Inflammatory macrophage treated with lipopolysaccharide for 4 hours (primary cell): ENCODE data around the gene HDAC11.

Experiments used
- DNase-seq: peaks from one replicate; pipeline ENCODE4 v3.0.0-alpha.2; 2020

Gene HDAC11

DNA sequence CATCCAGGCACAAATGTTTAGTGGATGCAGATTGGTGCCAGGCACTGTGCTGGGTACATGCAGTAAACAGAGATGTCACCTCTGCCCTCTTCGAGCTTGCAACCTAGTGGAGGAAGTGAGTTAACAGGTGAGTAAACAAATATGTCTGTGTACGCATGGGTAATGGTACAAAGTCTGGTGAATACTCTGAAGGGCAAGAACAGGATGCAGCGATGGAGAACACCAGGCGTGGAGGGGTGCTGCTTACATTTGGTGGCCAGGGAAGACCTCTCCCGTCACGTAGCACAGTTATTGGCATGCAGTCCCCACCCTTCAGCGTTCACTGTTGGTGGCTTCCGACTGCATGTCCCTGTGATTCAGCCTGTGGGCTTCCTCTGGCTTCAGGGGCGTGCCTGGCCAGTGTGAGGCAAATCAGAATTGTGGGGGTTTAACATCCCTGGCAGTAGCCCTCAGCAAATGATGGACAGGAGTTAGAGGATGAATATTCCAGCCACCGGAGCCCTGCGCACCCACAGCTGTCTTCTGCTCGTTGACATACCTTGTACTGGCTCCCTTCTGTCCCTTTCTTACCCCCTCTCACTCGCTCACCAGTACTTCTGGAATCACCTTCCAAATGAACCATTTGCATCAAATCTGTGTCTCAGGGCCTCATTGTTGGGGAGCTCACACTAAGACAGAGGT lies 9.1 kb upstream of the HDAC11 start:
- no peak for DNase-seq

DNA sequence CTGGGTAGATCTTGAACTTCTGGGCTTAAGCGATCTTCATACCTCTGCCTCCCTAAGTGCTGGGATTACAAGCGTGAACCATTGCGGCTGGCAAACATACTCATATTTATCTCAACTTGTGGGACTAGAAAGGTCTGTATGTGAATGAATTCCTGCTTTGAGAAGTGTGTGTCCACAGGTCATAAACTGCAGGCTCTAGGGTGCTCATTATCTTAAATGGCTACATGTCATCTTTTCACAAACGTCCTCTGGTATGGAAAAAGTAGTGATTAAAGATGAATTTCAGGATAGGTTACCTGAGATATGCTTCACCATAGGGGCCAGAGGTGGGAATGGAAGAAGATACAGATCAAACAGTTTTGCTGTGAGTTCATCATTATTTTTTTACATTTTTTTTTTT lies 7.8 kb upstream of the HDAC11 start:
- no peak for DNase-seq

DNA sequence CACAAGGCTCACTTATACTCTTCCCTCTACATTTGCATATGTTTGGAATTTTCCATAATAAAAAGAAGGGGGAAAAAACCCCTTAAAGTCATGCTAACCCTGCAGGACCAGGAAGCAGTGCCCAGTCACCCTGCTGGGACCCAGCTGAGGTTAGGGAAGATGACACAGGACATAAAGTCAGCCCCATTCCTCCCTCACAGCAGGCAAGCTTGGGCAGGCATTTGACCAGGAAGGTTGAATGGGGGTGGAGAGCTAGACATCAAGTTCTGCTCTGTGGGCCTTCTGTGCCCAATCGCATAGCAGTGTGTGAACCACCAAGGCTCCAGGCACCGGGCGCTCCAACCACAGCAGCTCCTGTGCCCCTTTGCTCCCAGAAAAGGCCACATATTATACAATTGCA lies 7.1 kb upstream of the HDAC11 start:
- no peak for DNase-seq

DNA sequence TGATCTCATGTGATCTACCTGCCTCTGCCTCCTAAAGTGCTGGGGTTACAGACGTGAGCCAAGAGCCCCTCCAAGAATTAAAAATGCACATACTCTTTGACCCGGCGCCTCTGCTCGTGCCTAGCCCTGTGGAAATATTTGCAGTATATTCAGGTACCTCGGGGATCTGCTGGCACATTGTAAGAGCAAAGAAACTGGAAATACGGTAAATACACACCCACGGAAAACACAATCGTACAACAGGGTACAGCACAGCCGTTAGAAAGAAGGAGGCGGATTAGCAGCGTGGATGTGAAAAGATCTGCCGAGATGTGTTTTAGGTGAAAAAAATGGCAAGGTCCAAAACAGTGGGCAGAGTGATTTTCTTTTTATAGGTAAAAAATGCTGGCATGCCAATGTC lies 6.1 kb upstream of the HDAC11 start:
- no peak for DNase-seq

DNA sequence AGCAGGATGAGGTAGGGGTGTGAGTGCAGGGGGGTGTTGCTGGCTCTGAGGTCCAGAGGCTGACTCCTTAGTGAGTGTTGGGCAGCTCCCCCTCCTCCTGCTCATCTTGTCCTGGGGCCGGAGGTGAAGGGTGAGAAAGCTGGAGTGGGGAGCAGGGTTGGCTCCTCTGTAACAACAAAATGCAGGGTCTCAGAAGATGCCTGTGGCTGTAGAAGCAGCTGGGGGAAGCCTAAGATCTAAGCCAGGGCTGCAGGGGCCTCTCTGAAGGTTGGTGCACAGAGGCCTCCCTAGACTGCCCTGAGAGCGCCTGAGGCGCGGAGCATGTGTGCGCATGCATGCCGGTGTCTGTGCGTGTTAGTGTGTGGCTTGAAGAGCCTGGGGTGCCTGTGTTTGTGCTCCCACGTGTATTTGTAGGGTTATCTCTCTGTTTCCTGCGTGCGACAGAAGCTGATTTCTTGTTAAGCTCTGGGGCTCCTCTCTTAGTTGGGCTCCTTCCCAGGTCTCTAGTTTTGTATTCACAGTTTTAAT lies 5.3 kb upstream of the HDAC11 start:
- no peak for DNase-seq

DNA sequence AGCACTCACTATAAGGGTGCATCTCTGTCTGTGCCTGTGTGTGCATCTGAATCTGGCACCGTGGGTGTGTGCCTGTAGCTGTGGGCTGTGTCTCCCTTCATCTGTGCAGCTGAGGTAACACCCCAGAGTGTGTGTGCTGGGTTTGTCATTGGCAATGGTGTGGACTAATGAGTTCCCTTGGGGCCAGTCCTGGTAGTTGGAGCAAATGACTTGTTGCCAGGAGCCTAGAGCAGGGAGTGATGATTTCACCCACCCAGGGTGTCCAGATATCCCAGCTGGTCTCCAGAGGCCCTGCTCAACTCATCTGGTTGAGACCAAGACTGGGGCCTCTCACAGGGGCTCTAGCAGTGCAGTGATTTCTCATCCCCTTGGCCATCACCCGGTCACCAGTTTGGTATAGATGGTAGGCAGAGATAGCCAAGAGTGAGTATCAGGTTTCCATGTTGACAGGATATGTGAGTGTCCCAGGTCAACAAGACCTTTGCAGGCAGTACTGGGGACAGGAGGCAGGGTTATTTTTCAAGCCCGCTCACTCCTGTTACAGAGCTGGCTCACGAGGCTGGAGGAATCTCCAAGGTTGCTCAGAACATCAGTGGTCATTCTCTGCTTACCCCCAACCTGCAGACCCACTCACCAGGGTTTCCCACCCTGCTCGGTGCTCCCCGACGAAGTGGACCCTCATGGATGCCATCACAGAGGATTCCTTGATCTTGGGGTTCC lies 4.1 kb upstream of the HDAC11 start:
- no peak for DNase-seq

DNA sequence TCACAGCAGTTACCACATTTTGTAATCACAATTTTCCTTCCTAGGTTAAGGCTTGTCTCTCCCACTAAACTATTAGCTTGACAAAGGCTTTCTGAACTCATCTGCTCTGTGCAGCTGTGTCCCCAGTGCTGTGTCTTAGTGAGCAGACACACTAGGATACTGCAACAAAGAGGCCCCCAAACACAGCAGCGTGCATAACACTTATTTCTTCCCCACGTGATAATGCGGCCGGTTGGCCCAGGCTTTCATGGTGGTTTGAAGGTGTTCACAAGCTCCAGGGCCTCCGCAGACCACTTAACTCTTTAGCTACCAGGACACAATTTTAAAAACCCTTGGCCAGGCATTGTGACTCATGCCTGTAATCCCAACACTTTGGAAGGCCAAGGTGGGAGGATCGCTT lies 2.2 kb upstream of the HDAC11 start:
- no peak for DNase-seq

DNA sequence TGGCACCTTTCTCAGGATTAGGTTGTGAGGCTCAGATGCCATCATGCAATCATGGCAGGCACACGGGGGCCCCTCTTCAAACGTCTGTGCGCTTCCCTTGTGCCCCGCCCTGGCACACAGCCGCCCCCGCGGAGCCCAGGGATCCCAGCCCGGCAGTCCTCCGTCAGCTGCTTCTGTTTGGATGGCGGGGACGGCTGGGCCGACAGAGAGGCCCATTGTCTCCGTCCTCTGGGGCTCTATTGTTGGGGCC lies 849 bp upstream of the HDAC11 start:
- peak; percentile 58 for DNase-seq

DNA sequence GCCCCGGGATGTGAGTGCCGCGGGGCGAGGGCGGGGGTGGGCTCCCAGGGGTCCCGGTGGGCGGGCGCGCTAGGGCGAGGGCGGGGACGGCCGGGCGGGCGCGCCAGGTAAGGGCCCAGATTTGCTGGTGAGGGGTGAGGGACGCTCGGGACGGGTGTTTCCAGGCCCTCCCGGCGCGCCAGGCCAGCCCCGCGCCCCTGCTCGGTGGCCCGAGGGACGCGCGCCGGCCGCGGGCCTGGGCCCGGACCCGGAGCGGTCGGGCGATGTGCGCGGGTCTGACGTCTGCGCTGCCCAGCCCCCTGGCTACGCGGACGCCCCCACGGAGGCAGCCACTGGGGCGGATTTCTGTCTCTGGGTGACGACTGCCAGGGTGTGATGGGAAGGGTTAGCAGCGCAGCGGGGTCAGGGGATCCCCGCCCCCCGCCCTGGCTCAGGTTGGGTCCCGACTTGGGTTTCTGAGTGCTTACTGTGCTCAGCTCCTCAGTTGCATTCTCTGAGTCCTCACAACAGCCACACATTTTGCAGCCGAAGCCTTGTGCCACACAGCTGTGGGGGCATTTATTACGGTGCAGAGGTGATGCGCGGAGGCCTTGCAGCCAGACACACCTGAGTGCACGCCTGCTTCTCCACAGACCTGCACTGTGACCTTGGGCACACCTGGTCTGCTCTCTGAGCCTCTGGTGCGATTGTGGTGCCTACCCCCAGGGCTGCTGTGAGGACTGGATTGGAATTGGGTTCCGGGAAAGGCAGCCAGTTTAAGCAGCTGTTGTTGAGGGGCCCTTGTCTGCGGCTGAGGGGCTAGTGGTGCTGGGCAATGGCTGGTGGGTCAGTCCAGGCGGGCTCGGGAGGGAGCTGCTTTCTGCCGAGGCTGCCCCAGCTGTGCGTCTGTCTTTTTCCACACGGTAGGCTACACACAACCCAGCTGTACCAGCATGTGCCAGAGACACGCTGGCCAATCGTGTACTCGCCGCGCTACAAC lies 523 bp downstream of the HDAC11 start:
- peak; percentile 24 for DNase-seq

DNA sequence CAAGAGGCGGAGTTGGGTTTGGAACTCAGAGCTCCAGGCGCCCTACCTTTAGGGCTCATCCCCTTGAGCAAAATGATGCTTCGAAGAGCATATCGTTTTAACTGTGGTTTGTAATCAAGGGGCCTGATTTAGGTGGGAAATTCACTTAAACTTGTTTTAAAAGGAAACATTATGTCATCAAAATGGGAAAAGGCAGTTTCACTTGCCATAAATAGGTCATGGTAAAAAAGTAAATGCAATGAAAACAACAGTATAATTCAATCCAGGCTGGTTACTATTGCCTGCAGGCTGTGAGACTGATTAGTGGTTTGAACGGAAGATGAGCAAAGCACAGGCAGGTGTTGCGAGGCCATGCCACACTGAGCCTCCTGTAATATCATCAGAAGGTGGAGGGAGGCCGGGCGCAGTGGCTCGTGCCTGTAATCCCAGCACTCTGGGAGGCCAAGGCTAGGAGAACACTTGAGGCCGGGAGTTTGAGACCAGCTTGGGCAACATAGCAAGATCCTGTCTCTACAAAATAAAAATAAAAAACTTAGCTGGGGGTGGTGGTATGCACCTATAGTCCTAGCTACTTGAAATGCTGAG lies 2.1 kb downstream of the HDAC11 start:
- DNase-seq: no peak

DNA sequence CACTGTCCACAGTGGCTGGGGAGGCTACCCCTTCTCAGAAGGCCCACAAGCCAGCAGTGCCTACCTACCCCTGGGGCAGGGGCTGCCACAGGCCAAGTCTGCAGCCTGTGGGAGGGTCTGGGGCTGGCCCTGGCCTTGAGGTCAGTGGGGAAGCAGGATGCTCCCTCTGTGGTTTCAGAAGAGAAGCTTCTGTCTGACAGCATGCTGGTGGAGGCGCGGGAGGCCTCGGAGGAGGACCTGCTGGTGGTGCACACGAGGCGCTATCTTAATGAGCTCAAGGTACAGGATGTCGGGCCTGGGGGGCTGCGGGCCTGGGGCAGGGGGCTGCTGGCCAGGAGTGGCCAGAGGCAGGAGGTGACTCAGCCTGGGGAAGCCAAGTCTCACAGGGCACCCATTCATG lies 3.2 kb downstream of the HDAC11 start:
- no peak for DNase-seq

DNA sequence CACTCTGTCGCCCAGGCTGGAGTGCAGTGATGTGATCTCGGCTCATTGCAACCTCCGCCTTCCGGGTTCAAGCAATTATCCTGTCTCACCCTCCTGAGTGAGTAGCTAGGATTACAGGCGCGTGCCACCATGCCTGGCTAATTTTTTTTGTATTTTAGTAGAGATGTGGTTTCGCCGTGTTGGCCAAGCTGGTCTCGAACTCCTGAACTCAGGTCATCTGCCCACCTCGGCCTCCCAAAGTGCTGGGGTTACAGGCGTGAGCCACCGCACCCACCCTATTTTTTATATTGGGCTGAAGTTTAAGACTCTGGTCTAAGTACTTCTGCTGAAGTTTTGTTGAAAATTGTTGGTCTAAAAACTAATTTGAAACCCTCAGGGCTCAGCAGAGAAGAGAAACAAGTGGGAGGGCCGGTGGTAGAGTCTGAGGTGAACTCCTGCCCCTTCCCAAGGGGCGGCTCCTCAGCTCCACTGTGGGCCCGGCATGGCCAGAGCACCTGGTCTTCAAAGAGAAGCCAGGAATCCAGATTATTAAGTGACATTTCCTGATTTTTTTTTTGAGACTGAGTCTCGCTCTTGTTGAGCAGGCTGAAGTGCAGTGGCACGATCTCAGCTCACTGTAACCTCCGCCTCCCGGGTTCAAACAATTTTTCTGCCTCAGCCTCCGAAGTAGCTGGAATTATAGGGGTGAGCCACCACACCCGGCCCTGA lies 4.0 kb downstream of the HDAC11 start:
- no peak for DNase-seq

DNA sequence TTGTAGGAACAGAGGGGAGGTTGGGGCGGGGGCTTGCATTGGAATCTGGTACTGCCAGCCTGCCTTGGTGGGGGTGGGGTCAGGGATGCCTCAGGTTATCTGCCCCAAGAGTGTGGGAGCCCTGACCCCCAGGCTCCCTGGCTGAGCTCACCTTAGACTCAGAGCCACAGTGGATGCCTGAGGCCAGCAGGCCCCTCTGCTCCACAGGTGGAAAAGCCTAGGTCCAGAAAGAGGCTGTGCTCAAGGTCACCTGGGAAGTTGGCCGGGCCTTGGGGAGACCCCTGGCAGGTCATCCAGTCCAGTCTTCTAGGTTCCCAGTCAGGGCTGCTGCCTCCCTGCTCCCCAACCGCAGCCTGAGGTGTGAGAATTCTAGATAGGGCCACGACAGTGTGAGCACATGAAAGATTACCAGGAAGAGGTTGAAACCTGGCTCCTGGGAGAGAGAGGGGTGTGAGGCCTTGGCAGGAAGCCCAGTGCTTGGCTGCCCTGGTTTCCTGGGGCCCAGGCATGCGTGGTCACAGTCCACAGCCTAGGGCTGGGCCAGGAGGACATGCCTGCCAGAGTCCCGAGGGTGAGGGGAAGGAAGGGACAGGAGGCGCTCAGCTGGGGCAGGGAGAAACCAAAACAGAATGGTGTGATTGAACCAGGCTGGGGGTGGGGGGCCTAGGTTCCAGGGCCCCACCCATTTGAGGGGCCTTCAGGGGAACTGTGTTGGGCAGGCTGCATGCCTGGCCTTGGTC lies 4.9 kb downstream of the HDAC11 start:
- peak; percentile 6 for DNase-seq

DNA sequence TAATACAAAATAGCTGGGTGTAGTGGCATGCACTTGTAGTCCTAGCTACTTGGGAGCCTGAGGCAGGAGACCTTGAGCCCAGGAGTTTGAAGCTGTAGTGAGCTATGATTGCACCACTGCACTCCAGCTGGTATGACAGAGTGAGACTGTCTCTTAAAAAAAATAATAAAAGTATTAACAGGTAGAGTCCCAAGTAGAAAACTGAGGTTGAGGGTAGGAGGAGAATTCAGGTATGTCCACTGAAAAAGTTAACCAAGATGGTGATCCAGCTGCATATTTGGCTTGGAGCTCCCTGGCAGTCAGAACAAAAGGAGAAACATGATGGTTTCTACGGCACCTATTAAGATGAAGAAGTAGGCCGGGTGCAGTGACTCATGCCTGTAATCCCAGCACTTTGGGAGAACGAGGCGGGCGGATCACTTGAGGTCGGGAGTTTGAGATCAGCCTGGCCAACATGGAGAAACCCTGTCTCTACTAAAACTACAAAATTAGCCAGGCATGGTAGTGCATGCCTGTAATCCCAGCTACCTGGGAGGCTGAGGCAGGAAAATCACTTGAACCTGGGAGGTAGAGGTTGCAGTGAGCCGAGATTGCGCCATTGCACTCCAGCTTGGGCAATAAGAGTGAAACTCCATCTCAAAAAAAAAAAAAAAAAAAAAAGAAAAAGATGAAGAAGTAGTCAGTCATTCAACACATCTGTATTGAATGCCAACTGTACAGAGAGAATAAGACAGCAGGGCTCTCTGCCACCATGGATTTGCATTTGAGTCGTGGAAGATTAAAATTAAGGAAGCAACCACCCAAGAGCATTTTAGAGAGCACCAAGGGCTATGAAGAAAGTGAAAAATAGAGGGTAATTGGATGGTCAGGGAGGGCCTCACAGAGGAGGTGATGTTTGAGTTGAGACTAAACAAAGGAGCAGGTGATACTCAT lies 5.8 kb downstream of the HDAC11 start:
- peak; percentile 54 for DNase-seq

DNA sequence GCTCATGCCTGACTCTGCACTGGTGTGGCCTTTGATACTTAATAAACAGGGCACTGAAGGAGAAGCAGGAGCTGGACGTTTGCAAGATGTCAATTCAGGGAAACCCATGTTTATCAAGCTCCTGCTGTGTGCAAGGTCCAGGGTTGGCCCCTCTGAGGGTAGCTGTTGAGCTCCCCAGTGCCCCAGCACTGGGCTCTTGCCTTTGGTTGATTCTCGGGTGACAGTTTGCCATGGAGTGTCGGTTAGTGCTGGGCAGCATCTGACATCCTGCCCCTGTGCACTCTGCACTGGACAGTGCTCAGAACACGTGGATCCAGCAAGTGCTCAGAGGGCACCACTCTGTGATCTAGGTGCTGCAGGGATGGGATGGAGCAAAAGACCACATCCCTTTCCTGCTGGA lies 7.3 kb downstream of the HDAC11 start:
- DNase-seq: no peak

DNA sequence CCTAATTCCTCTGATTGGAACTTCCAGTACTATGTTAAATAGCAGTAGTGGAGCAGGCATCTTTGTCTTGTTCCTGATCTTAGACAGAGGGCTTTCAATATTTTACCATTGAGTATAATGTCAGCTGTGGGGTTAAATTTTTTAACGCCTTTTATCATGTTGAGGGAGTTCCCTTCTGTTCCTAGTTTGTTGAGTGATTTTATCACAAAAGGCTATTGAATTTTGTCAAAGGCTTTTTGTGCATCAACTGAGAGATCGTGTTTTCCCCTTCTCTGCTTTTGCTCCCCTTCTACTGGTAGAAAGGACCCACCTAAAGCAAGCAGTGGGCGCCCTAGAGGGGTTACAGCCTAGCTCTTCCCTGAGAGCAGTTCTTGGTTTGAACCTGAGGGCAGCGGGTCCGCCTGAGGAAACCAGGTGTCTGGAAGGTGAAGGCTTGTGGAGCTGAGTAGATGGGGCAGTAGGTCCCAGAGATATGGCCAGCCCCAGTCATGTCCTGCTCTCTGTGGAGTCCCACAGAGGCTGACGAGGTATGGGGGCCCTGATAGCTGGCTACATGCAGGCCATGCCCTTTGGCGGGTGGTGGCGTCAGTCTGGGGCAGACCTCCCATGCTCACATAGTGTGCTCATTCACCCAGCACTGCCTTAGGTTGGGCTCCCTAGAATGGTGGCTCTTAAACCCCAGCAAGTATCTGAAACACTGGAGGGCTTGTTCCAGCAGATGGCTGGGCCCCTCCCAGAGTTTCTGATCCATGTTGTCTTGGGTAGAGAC lies 11.3 kb downstream of the HDAC11 start:
- no peak for DNase-seq

DNA sequence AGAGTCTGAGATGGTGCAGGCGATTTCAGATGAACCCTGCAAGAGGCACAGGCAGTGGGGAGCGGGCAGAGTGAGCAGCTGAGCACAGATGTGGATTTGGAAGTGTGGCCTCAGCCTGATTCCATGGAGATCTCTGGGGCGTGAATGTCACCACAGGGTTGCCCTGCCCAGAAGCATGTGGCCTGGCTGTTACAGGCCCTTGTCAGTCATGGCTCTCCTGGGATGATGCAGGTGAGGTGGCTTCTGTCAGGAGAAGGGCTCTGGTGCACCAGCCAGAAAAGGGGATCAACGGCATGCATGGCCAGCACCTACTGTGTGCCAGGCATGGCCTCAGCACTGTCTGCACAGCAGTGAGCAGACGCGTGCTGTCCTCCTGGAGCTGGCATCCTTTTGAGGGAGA lies 11.9 kb downstream of the HDAC11 start:
- no peak for DNase-seq

DNA sequence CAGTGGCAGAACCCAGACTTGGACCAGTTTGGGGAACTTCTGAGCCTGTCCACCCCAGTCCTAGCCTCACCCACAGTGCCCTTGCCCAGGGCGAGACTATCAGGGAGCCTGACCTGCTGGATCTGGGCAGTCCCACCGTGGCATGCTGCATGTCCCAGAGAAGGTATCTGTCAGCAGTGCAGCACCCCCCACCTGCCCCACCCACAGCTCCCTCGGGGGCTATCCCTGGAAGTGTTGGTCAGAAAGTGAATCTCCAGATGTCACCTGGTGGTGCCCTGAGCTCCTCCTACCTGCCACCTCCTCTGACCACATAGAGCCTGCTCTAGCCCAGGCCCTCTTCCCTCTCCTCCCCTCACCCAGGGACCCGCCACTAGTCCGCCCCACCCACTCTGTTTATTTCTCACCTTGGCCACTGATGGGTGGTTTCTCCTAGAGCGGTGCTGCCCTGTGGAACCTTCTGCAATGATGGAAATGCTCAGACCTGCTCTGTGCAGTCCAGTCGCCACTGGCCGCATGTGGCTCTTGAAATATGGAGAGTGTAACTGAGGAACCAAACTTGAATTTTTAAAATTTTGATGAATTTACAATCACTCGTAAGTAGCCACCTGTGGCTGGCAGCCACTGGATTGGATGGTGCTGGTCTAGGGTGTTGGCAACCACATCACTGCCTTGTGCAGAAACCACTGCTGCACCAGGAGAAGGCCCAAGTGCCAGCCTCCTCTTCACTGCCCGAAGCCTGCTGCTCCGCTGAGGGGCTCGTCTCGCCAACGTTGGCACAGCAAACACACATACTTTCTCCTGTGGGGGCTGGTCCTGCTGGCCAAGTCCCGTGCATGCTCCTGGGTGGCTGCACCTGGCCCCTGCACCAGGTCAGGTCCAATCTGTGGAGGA lies 13.1 kb downstream of the HDAC11 start:
- DNase-seq: no peak
